Mammary epithelial cell (primary cell): ENCODE data around the gene NGF.

ENCODE experiments used
- EZH2 ChIP-seq: IDR thresholded peaks from 2 replicates; pipeline ENCODE4 v1.6.1; 2012; ENCODE audit warnings: low read length, inconsistent platforms, borderline replicate concordance
- TF ChIP-seq, protein P1 (sequence below), 2 donors: IDR thresholded peaks in 1 of 2; conservative IDR thresholded peaks in 1 of 2; 2 replicates each; pipeline ENCODE4 v1.5.1; 2011 to 2012; ENCODE audit warnings: inconsistent platforms in 2 of 2, low read length in 2 of 2, mild to moderate bottlenecking in 2 of 2, control low read depth in 1 of 2, low read depth in 1 of 2; ENCODE audit not compliant: insufficient read depth in 1 of 2; ENCODE audit errors: extremely low read depth in 1 of 2

DNA sequence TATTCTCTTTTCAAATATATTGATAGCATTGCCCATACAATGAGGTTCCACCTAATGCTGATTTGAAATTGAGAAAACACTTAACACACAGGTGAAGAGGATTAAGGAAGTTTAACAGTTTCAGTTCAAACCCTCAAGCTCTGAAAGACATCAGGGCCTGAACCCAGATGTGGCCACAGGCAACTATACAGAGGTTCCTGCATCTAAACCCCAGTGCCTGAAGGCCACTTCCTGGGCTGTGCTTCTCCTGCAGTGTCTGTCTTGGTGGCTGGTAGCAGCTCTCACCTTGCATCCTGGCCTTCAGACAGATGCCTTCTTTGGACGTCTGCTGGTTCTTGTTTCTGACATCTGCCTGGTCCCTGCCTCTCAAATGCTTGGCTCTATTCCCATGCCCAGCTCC, 25.1 kb upstream of the NGF start:
- TF ChIP-seq, protein P1, sequence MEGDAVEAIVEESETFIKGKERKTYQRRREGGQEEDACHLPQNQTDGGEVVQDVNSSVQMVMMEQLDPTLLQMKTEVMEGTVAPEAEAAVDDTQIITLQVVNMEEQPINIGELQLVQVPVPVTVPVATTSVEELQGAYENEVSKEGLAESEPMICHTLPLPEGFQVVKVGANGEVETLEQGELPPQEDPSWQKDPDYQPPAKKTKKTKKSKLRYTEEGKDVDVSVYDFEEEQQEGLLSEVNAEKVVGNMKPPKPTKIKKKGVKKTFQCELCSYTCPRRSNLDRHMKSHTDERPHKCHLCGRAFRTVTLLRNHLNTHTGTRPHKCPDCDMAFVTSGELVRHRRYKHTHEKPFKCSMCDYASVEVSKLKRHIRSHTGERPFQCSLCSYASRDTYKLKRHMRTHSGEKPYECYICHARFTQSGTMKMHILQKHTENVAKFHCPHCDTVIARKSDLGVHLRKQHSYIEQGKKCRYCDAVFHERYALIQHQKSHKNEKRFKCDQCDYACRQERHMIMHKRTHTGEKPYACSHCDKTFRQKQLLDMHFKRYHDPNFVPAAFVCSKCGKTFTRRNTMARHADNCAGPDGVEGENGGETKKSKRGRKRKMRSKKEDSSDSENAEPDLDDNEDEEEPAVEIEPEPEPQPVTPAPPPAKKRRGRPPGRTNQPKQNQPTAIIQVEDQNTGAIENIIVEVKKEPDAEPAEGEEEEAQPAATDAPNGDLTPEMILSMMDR (conservative IDR thresholded peaks at IDR 0.05 in 1 of 2, IDR thresholded peaks at IDR 0.05 in 1 of 2; ENCODE audit: extremely low read depth in 1 of 2, insufficient read depth in 1 of 2, low read depth in 1 of 2, low read length in 2 of 2): no peak
- TF ChIP-seq EZH2: no peak
